AG10803 (cell line): ENCODE results near the gene EZR.

Experiments
- DNase-seq: peaks from one replicate; pipeline ENCODE4 v3.0.0; 2010; ENCODE audit warnings: low read depth
- H3K4me3 ChIP-seq: 2 replicates; pipeline ENCODE4 v1.5.1; 2011; ENCODE audit warnings: mild to moderate bottlenecking, low read length, control low read depth
- TF ChIP-seq, protein P1 (sequence below): conservative IDR thresholded peaks from 2 replicates; pipeline ENCODE4 v1.5.1; 2011; ENCODE audit warnings: mild to moderate bottlenecking, low read length, control low read depth, inconsistent platforms

The EZR gene

DNA sequence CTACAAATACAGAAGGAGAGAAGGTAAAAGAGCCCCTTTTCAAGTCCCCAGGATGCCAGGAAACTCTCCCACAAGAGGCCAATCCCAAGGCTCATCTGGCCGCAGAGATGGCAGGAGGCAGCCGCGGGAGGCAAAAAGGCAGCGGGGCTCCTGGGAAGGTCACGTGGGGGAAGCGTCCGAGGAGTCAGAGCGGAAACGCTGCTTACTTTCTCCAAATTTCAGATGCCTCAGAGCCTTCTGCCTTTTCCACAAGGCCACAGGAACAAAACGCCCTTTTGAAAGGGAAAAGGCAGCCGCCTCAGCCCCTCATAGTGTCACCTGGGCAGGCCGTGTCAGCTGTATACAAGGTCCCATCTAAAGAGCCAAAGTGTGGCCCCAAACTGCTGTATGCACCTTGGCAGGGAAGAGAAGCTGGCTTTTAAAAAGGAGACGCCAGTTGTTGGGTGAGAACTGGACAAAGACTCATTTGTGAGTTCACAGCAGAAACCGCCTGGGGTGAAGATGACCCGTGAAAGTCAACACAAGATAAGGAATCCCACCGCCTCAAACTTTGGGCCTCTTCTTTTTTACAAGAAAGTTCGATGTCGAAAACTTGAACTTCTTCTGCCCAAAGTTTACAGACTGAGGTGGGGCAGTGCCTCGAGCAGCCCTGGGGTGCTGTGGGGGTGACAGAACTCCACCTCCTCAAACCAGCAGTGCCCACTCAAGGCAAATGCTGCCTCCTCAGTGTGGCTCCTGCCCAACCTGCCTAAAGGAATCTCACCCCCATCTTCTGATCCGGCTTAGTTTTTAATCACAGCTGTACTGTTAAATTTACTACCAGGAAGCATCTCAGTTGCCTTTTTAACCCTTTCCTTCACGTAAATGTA, 45.4 kb downstream of the EZR start:
- no peak for DNase-seq
- TF ChIP-seq, protein P1, sequence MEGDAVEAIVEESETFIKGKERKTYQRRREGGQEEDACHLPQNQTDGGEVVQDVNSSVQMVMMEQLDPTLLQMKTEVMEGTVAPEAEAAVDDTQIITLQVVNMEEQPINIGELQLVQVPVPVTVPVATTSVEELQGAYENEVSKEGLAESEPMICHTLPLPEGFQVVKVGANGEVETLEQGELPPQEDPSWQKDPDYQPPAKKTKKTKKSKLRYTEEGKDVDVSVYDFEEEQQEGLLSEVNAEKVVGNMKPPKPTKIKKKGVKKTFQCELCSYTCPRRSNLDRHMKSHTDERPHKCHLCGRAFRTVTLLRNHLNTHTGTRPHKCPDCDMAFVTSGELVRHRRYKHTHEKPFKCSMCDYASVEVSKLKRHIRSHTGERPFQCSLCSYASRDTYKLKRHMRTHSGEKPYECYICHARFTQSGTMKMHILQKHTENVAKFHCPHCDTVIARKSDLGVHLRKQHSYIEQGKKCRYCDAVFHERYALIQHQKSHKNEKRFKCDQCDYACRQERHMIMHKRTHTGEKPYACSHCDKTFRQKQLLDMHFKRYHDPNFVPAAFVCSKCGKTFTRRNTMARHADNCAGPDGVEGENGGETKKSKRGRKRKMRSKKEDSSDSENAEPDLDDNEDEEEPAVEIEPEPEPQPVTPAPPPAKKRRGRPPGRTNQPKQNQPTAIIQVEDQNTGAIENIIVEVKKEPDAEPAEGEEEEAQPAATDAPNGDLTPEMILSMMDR = no peak
- no peak overlapping the region for H3K4me3 ChIP-seq

DNA sequence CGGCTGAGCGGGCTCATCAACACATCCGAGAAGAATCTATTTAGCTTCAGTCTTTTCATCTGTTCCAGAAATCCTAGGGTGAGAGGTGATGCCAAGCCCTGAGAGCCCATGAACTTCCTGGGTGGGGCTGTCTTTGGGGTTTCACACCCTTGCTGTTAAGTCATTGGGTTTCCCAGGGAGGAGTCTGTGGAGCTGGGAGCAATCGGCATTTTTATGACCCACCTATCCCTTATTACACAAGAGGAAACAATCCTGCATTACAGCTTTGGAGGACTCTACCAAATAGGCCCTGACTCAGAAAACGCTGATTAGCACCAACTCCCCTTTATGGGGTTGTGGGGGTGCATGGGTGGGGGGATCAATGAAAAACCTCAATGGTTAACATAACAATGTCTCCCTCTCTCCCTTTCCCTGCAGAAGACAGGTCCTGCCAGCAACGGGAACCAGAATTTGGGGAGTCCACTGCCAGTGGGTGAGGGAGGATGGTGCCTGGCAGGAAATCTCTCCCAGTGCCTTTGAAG, 46.3 kb downstream of the EZR start:
- TF ChIP-seq, protein P1 = no peak
- peak; percentile 81 for DNase-seq
- H3K4me3 ChIP-seq = no peak overlapping the region

DNA sequence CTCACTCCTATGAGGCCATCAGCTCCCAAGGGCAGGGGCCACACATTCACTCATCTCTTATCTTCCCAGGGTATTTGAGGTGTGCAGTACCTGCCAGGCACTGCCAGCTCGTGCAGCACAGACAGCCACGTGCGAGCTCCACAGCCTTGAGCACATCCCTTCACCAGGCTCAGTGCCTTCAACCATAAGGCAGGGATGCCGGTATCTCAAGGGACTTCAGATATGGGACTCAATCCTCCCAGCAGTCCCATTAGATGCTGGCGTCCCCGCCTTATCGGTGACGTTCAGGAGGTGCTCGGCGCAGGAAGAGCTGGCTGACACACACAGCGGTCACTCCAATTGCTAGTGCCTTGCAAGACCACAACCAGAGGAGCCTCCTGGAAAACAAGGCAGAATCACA, 47.0 kb downstream of the EZR start:
- H3K4me3 ChIP-seq = no peak overlapping the region
- TF ChIP-seq, protein P1 = no peak
- DNase-seq = peak; percentile 20

DNA sequence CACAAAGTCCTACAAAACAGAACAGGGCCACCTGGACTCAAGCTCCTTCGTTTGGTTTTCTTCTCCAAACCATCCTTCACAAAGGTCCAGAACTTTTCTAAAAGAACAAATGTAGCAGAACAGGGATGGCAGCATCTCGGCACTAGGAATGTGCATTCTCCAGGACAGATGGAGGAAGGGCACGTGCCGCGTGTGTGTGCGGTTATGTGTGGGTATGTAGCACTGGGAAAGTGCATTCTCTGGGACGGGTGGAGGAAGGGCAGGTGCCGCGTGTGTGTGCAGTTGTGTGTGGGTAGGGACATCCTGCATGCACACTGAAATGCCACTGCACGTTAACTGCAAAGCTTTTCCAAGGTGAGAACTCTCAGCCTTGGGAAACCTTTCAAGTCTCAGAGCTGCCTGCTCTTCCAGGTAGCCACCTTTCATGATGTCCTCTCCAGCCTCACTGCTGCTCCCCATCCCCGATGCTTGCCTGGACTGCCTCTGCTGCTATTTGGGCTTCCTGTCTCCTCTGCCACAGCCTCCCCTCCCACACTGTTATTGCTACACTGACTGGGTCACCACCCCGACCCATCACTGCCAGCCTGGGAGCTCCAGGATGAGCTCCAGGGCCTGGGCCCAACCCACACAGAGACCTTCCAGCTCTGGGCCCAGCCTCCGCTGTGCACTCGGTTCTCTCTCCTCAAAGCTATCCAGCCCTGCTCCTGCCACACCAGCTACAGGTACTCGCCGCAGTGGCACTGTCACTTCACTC, 47.6 kb downstream of the EZR start:
- TF ChIP-seq, protein P1 = no peak
- DNase-seq = no peak
- H3K4me3 ChIP-seq = no peak overlapping the region

DNA sequence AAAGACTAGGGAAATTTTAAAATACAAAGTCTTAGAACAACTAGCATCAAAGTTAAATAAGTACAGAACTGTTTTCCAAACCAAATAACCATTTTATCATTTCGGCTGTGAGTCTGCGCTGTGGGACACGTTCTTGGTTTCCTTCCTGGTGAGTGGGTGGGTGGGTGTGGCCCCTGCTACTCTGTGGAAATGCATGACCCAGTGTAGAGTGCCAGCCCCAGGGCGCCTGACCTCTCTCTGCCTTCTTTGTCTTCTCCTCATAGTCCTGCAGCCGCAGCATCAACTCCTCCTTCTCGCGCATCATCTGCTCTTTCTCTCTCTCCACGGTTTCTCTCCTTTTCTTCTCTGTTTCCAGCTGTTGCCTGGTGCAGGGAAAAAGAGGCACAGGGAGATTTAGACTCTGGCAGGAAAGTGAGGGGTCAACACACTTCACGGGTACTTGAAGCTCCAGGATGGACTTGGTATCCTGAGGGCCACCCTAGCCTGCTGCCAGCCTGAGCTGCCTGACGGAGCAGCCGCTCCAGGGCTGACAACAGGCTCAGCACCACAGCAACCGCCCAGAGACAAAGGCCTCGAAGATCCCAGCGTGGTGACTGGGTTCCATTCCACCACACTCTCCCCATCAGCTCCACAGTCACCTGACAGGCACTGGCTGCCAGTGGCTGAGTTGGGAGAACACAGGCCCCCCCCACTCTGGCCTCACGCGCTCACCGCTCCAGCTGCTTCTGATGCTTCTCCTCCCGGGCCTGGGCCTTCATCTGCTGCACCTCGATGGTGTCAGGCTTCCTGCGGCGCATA, 48.4 kb downstream of the EZR start:
- no peak for DNase-seq
- TF ChIP-seq, protein P1 = no peak
- no peak overlapping the region for H3K4me3 ChIP-seq

DNA sequence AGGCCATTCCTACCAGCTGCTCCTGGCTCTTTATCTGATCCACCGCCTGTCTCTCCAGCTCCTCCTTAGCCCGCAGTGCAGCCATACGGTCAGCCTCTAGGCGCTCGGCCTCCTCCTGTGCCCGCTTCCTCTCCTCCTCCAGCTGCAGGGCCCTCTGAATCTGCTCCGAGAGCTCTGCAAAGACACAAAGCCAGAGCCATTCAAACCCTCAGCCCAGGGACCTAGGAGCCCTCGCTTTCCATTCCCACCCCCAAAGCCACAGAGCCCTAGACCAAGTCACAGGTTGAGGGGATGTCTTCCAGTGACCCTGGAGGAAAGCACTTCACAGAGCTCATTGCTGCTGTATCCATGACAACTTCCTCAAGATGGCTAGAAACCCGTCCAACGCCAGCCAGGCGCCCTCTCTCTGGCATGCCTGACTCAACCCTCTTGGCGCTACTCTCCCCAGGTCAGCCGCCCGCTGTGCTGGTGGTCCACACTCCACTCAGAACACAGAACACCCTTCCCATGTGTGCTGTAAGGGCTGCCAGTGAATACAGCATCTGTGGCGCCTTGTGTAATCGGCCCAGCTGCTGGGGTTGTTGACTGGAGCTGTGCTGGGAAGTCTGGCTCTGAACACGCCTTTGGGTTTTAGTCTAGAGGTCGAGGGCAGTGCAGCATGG, 49.3 kb downstream of the EZR start:
- TF ChIP-seq, protein P1 = no peak
- H3K4me3 ChIP-seq = no peak overlapping the region
- DNase-seq = no peak
